OCI-LY7 (cell line): ENCODE results near the gene YWHAQ. TPM values are rescaled to one million over a fixed set of nuclear protein-coding genes. Genes with fewer than 3 reads are reported as not detected.

Experiments
- BruUV-seq: library from RNA; stranded (reverse); fragments of 400-500 nt; replicated peaks from 2 replicates; lab custom pipeline; 2021; lab: Mats Ljungman, UMichigan
- CTCF ChIA-PET: fragments of 300-600 bp; sonication (Branson Sonifier 250); formaldehyde crosslinking; loops from one replicate; lab custom pipeline; 2022; ENCODE audit warnings: antibody characterized with exemption; ENCODE audit not compliant: unreplicated experiment; lab: Charles Lee
- POLR2A ChIA-PET: fragments of 300-600 bp; sonication (Branson Sonifier 250); formaldehyde crosslinking; loops from one replicate; lab custom pipeline; 2022; ENCODE audit warnings: antibody characterized with exemption; lab: Charles Lee
- DNase-seq: peaks from one replicate; pipeline ENCODE4 v3.0.0-alpha.2; 2015; ENCODE audit warnings: low spot score
- H2AFZ ChIP-seq: fragments of 200-600 bp; sonication (generic), shearing (Covaris generic); 2 replicates; pipeline ENCODE4 v1.6.1; 2014; ENCODE audit warnings: mild to moderate bottlenecking, antibody characterized with exemption, low read length, moderate library complexity
- H3K27ac ChIP-seq: fragments of 200-600 bp; sonication (generic); 2 replicates; pipeline ENCODE4 v1.5.1; 2014; ENCODE audit warnings: mixed run types, low read depth, mild to moderate bottlenecking, moderate library complexity, low read length, inconsistent platforms; ENCODE audit not compliant: poor library complexity, severe bottlenecking
- H3K36me3 ChIP-seq: fragments of 200-600 bp; sonication (generic); 2 replicates; pipeline ENCODE4 v1.6.1; 2014; ENCODE audit warnings: mild to moderate bottlenecking, antibody characterized with exemption, low read length, moderate library complexity, mixed read lengths; ENCODE audit not compliant: insufficient read depth
- H3K4me1 ChIP-seq: fragments of 200-600 bp; sonication (generic); 2 replicates; pipeline ENCODE4 v1.5.1; 2014; ENCODE audit warnings: mild to moderate bottlenecking, low read length; ENCODE audit not compliant: insufficient read depth, poor library complexity, severe bottlenecking
- H3K4me2 ChIP-seq: fragments of 200-600 bp; sonication (generic); 2 replicates; pipeline ENCODE4 v1.6.1; 2014; ENCODE audit warnings: mild to moderate bottlenecking, low read length
- H3K4me3 ChIP-seq: fragments of 200-600 bp; sonication (generic); 2 replicates; pipeline ENCODE4 v1.5.1; 2014; ENCODE audit warnings: mild to moderate bottlenecking, low read depth, low read length; ENCODE audit not compliant: poor library complexity, severe bottlenecking
- H3K79me2 ChIP-seq: fragments of 200-600 bp; sonication (generic); 2 replicates; pipeline ENCODE4 v1.6.1; 2016; ENCODE audit warnings: low read depth, mild to moderate bottlenecking, low read length, moderate library complexity, mixed read lengths; ENCODE audit not compliant: insufficient read depth
- H3K9me2 ChIP-seq: fragments of 200-600 bp; sonication (generic); 2 replicates; pipeline ENCODE4 v1.6.1; 2016; ENCODE audit warnings: mild to moderate bottlenecking, low read length, mixed read lengths; ENCODE audit not compliant: insufficient read depth
- H3K9me3 ChIP-seq: fragments of 200-600 bp; sonication (generic); 2 replicates; pipeline ENCODE4 v1.6.1; 2014; ENCODE audit warnings: mild to moderate bottlenecking, mixed run types, low read length, mixed read lengths
- H4K20me1 ChIP-seq: fragments of 200-600 bp; sonication (generic); 2 replicates; pipeline ENCODE4 v1.6.1; 2014; ENCODE audit warnings: mild to moderate bottlenecking, antibody characterized with exemption, low read length, moderate library complexity, mixed read lengths; ENCODE audit not compliant: insufficient read depth
- CTCF ChIP-seq: fragments of 200-600 bp; sonication (generic); conservative IDR thresholded peaks from 2 replicates; pipeline ENCODE4 v1.5.1; 2014; ENCODE audit warnings: mild to moderate bottlenecking, antibody characterized with exemption, low read length, moderate library complexity, mixed read lengths
- EZH2phosphoT487 ChIP-seq: fragments of 200-600 bp; sonication (generic); IDR thresholded peaks from 2 replicates; pipeline ENCODE4 v1.6.1; 2018; ENCODE audit warnings: low read depth, borderline replicate concordance, mild to moderate bottlenecking, mixed run types, antibody characterized with exemption, low read length, moderate library complexity, mixed read lengths
- intact Hi-C: fragments of 100-400 bp; cut with micrococcal nuclease; formaldehyde crosslinking; loops from one replicate; pipeline ENCODE4 v1.10.0; 2022; ENCODE audit not compliant: unreplicated experiment
- total RNA-seq, 2 experiments: library from RNA; depleted of rRNA in 1 of 2; stranded (reverse); fragments of >200 nt in 1 of 2; shearing (Covaris generic) in 1 of 2; gene quantifications; 2 replicates each; pipeline ENCODE4 v1.2.3, GENCODE V29; 2014 to 2022

The YWHAQ gene
- total RNA-seq, 2 experiments from 2014 or later: 181 to 252 TPM

DNA sequence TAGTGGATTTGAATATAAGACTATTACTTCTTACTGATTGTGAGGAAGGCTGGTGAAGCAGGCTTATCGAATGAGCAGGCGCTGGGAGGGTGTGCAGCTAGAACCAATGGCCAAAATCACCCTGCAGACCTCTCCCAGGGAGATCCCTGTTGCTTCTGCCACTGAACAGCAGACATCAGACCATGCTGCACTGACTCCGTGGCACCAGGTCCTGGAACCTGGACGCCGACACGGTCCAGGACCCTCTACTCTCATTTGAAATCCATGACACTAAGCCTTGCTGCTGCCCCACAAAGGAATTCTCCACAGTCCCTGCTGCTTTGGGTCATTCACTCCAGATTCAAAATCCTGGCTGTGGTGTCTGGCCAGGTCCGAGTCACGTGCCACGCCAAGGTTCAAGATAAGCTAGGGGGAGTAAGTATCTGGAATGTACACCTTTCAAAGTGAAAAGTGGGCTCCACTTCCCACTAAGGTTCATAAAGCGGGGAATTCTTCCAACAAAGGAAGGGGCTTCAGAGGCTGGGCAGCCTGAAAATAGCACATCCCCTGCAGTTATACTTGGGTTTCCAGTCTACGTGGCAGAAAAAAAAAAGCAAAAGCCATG is 9.0 kb upstream of the YWHAQ start:
- POLR2A ChIA-PET: interaction anchor here (0.7 kb wide), 1 partner anchor 16 kb away, joined by 3 read pairs; no protein-coding TSS in a partner anchor
- H3K36me3 ChIP-seq: no peaks in the 10 kb centered on the region
- no peaks in the 10 kb centered on the region for H3K79me2 ChIP-seq
- intact Hi-C loops: no loop called here
- no TSS peak for BruUV-seq
- no peak for DNase-seq
- no peak overlapping the region for H3K27ac ChIP-seq
- no peak overlapping the region for H3K4me2 ChIP-seq
- no peaks in the 10 kb centered on the region for H4K20me1 ChIP-seq
- no peak overlapping the region for H3K4me3 ChIP-seq
- CTCF ChIA-PET: no interaction called here
- H3K9me2 ChIP-seq: no peaks in the 10 kb centered on the region
- no peaks in the 10 kb centered on the region for H3K9me3 ChIP-seq
- H3K4me1 ChIP-seq: no peaks in the 10 kb centered on the region
- no peak for TF ChIP-seq EZH2phosphoT487
- TF ChIP-seq CTCF: no peak
- no peak overlapping the region for H2AFZ ChIP-seq

DNA sequence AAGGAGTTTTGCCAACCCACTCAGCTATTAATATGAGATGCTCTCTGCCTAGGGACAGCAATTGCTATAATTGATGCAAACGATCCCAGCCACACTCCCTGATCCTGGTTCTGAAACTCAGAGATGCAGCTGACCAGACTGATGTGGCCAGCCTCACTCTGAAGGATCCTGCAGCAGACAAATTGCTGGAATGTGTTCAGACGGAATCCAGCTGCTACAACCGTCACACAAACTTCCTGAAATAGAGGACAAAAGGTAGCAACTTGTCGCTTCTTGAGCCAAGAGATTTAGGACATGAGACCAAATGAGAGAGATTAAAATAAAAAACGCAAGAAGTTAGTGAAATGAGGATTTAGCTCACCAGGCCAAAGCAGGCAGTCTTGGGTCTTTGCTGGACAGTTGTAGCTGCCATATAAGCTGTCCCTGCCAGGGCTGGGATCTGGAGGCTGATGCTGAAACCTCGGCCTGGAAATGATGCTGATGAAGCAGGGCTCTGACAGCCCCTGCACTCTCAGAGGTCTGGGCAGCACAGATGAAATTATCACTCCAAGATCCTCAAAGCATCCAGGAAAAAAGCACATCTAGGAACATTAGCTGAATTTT is 8.3 kb upstream of the YWHAQ start:
- Histone ChIP-seq H3K36me3 (no peaks in the 10 kb centered on the region), H3K4me3 (no peak overlapping the region), H3K9me2 (no peaks in the 10 kb centered on the region), H3K27ac (no peak overlapping the region), H3K4me2 (no peak overlapping the region), H4K20me1 (no peaks in the 10 kb centered on the region), H3K4me1 (no peaks in the 10 kb centered on the region), H3K9me3 (no peaks in the 10 kb centered on the region), H2AFZ (no peak overlapping the region), H3K79me2 (no peaks in the 10 kb centered on the region)
- no peak for DNase-seq
- ChIA-PET POLR2A (interaction anchor here (0.5 kb wide), 1 partner anchor 93 kb away, joined by 3 read pairs; no protein-coding TSS in a partner anchor), CTCF (no interaction called here)
- intact Hi-C loops: no loop called here
- TF ChIP-seq EZH2phosphoT487 (no peak), CTCF (no peak)
- BruUV-seq: no TSS peak

GRCh38 chr2:9638532-9638931 is 7.7 kb upstream of the YWHAQ start:
- Histone ChIP-seq H3K9me3 (no peaks in the 10 kb centered on the region), H3K4me2 (no peak overlapping the region), H3K4me3 (no peak overlapping the region), H3K27ac (no peak overlapping the region), H3K36me3 (no peaks in the 10 kb centered on the region), H3K4me1 (no peaks in the 10 kb centered on the region), H4K20me1 (no peaks in the 10 kb centered on the region), H2AFZ (no peak overlapping the region), H3K9me2 (no peaks in the 10 kb centered on the region), H3K79me2 (no peaks in the 10 kb centered on the region)
- no TSS peak for BruUV-seq
- CTCF ChIA-PET: no interaction called here
- TF ChIP-seq CTCF: no peak
- no peak for TF ChIP-seq EZH2phosphoT487
- intact Hi-C loops: no loop called here
- DNase-seq: no peak
- POLR2A ChIA-PET: interaction anchor here (0.5 kb wide), 1 partner anchor 92 kb away, joined by 3 read pairs; no protein-coding TSS in a partner anchor
